Fibroblast of lung (primary cell): Measurements from ENCODE around the gene OTOP2. TPM values are rescaled to one million over a fixed set of nuclear protein-coding genes. Genes with fewer than 3 reads are reported as not detected.

Experiments
- DNase-seq, 2 donors: peaks; one replicate each; pipeline versions ENCODE4 v3.0.0 to v3.0.0-alpha.2; 2010; ENCODE audit warnings: low read depth in 2 of 2
- H2AFZ ChIP-seq: 2 replicates; pipeline ENCODE4 v1.5.1; 2012; ENCODE audit warnings: low read length, control low read depth, inconsistent platforms
- H3K27ac ChIP-seq: 2 replicates; pipeline ENCODE4 v1.5.1; 2011; ENCODE audit warnings: low read length, control low read depth; ENCODE audit not compliant: insufficient read depth
- H3K27me3 ChIP-seq: 2 replicates; pipeline ENCODE4 v1.5.1; 2011; ENCODE audit warnings: mild to moderate bottlenecking, low read length; ENCODE audit not compliant: control insufficient read depth, insufficient read depth
- H3K36me3 ChIP-seq: 2 replicates; pipeline ENCODE4 v1.5.1; 2011; ENCODE audit warnings: low read length; ENCODE audit not compliant: control insufficient read depth, insufficient read depth
- H3K4me1 ChIP-seq: 2 replicates; pipeline ENCODE4 v1.5.1; 2011; ENCODE audit warnings: low read length; ENCODE audit not compliant: control insufficient read depth, insufficient read depth; ENCODE audit errors: extremely low read depth
- H3K4me2 ChIP-seq: 2 replicates; pipeline ENCODE4 v1.5.1; 2011; ENCODE audit warnings: low read length, control low read depth; ENCODE audit not compliant: insufficient read depth; ENCODE audit errors: extremely low read depth
- H3K4me3 ChIP-seq, 4 experiments: fragments of 200-600 bp in 1 of 4; sonication (generic) in 1 of 4; replicated peaks in 1 of 4; 2 replicates each; pipeline ENCODE4 v1.5.1; 2011 to 2016; ENCODE audit warnings: low read length in 4 of 4, low read depth in 3 of 4, mild to moderate bottlenecking in 3 of 4, control low read depth in 2 of 4, inconsistent platforms in 1 of 4, mixed read lengths in 1 of 4; ENCODE audit not compliant: insufficient read depth in 1 of 4; ENCODE audit errors: control extremely low read depth in 1 of 4
- H3K79me2 ChIP-seq: 2 replicates; pipeline ENCODE4 v1.5.1; 2012; ENCODE audit warnings: mild to moderate bottlenecking, low read length, inconsistent platforms; ENCODE audit not compliant: control insufficient read depth, insufficient read depth
- H3K9ac ChIP-seq: 2 replicates; pipeline ENCODE4 v1.5.1; 2011; ENCODE audit warnings: mild to moderate bottlenecking, low read length, control low read depth; ENCODE audit not compliant: insufficient read depth
- H3K9me3 ChIP-seq: 2 replicates; pipeline ENCODE4 v1.5.1; 2012; ENCODE audit warnings: low read depth, low read length; ENCODE audit not compliant: control insufficient read depth, insufficient read depth
- H4K20me1 ChIP-seq: 2 replicates; pipeline ENCODE4 v1.5.1; 2011; ENCODE audit warnings: low read length; ENCODE audit not compliant: control insufficient read depth, insufficient read depth; ENCODE audit errors: extremely low read depth
- CTCF ChIP-seq, 2 donors: IDR thresholded peaks in 1 of 2; conservative IDR thresholded peaks in 1 of 2; 1 replicate in 1 of 2; 2 replicates in 1 of 2; pipeline ENCODE4 v1.5.1; 2011 to 2012; ENCODE audit warnings: low read length in 2 of 2, control low read depth in 1 of 2, inconsistent platforms in 1 of 2, low read depth in 1 of 2, mild to moderate bottlenecking in 1 of 2
- EZH2 ChIP-seq: IDR thresholded peaks from 2 replicates; pipeline ENCODE4 v1.5.1; 2012; ENCODE audit warnings: low read length, control low read depth, mild to moderate bottlenecking; ENCODE audit errors: missing control alignments
- polyA plus RNA-seq, 2 donors: library from polyadenylated mRNA; depleted of rRNA in 1 of 2; stranded (reverse) in 1 of 2; unstranded in 1 of 2; fragments of >200 nt; gene quantifications; 2 replicates each; pipeline ENCODE4 v1.2.1, GENCODE V29; 2011 to 2012; ENCODE audit warnings: missing spikeins in 1 of 2
- total RNA-seq: library from RNA; depleted of rRNA; stranded (reverse); fragments of >200 nt; gene quantifications from 2 replicates; pipeline ENCODE4 v1.2.1, GENCODE V29; 2014

OTOP2 gene
- total and polyA plus RNA-seq, 2 donors (not counting 1 experiment from before 2014, with no cell fraction given), result not detected

- no peaks in the 10 kb centered on the region for H4K20me1 ChIP-seq
- TF ChIP-seq EZH2 (no peak), CTCF (conservative IDR thresholded peaks at IDR 0.05 in 1 of 2, IDR thresholded peaks at IDR 0.05 in 1 of 2; ENCODE audit: low read depth in 1 of 2, low read length in 2 of 2) (no peak)
Observed at GRCh38 chr17:74879308-74879707, 44.8 kb upstream of the OTOP2 start.

GRCh38 chr17:74881073-74881472, 43.0 kb upstream of the OTOP2 start:
- H3K4me3 ChIP-seq, result no peak overlapping the region

More at GRCh38 chr17:74879308-74879707, 44.8 kb upstream of the OTOP2 start:
- Histone ChIP-seq H3K79me2 (no peaks in the 10 kb centered on the region), H3K4me1 (no peaks in the 10 kb centered on the region), H2AFZ (no peak overlapping the region), H3K27ac (no peak overlapping the region), H3K9ac (no peak overlapping the region), H3K4me2 (no peak overlapping the region), H3K27me3 (peaks cover 14% of the 10 kb centered on the region), H3K36me3 (no peaks in the 10 kb centered on the region), H3K9me3 (no peaks in the 10 kb centered on the region), H3K4me3 (no peak overlapping the region)
- no peak for DNase-seq

GRCh38 chr17:74882517-74883240, 41.4 kb upstream of the OTOP2 start:
- no peak overlapping the region for H3K9ac ChIP-seq
- no peak overlapping the region for H3K4me3 ChIP-seq
- no peaks in the 10 kb centered on the region for H4K20me1 ChIP-seq
- no peaks in the 10 kb centered on the region for H3K79me2 ChIP-seq
- TF ChIP-seq EZH2 (no peak), CTCF (conservative IDR thresholded peaks at IDR 0.05 in 1 of 2, IDR thresholded peaks at IDR 0.05 in 1 of 2; ENCODE audit: low read depth in 1 of 2, low read length in 2 of 2) (no peak)
- H3K27ac ChIP-seq, result no peak overlapping the region
- H3K9me3 ChIP-seq, result no peaks in the 10 kb centered on the region
- H2AFZ ChIP-seq, result no peak overlapping the region
- DNase-seq, result no peak
- peaks cover 14% of the 10 kb centered on the region for H3K27me3 ChIP-seq
- no peaks in the 10 kb centered on the region for H3K4me1 ChIP-seq
- no peaks in the 10 kb centered on the region for H3K36me3 ChIP-seq
- no peak overlapping the region for H3K4me2 ChIP-seq

More at GRCh38 chr17:74881073-74881472, 43.0 kb upstream of the OTOP2 start:
- Histone ChIP-seq H3K36me3 (no peaks in the 10 kb centered on the region), H3K27me3 (peaks cover 14% of the 10 kb centered on the region), H3K4me1 (no peaks in the 10 kb centered on the region), H3K4me2 (no peak overlapping the region), H3K9ac (no peak overlapping the region), H3K9me3 (no peaks in the 10 kb centered on the region), H4K20me1 (no peaks in the 10 kb centered on the region), H2AFZ (no peak overlapping the region), H3K79me2 (no peaks in the 10 kb centered on the region), H3K27ac (no peak overlapping the region)
- no peak for DNase-seq
- TF ChIP-seq CTCF (conservative IDR thresholded peaks at IDR 0.05 in 1 of 2, IDR thresholded peaks at IDR 0.05 in 1 of 2; ENCODE audit: low read depth in 1 of 2, low read length in 2 of 2), result no peak
- TF ChIP-seq EZH2, result no peak
